A673 (cell line): ENCODE results near the gene CYLD.

Experiments
- EZH2 ChIP-seq: fragments of 200-600 bp; sonication (generic); IDR thresholded peaks from 2 replicates; pipeline ENCODE4 v1.6.1; 2017; ENCODE audit warnings: borderline replicate concordance, low read depth, mild to moderate bottlenecking, mixed read lengths, antibody characterized with exemption, low read length; ENCODE audit not compliant: poor library complexity, severe bottlenecking
- TF ChIP-seq, protein P1 (sequence below): fragments of 300-800, 200-600 bp; sonication (generic); conservative IDR thresholded peaks from 2 replicates; pipeline ENCODE4 v1.5.1; 2017; ENCODE audit warnings: low read depth, mild to moderate bottlenecking, antibody characterized with exemption, low read length, moderate library complexity, mixed read lengths

DNA sequence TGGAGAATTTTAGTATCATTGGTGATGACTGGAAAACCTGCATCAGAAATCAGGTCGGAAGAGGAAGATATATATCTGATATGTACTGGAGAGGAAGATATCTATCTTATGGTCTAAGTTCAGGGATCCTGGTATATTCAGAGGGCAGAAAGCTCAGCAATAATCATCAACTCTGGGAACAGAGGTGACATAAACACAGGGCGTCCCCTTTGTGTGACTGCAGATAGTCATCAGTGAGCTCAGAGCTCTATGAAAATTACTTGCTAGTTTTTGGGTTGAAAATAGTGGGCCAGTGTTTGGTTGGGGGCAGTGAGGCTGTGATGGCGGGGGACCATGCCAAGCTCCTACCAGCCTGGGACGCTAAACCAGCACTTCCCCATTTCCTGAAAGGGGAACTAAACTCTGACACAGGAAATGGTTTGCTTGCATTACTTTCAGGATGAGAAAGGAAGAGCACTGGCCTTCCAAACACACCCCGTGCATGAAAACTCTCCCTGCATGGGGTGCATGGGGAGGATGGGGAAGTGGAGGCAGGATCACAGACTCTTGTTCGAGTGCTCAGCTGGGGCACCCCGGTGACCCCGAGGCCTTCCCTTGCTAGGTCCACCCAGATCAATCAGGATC lies 32.7 kb upstream of the CYLD start:
- TF ChIP-seq, protein P1, sequence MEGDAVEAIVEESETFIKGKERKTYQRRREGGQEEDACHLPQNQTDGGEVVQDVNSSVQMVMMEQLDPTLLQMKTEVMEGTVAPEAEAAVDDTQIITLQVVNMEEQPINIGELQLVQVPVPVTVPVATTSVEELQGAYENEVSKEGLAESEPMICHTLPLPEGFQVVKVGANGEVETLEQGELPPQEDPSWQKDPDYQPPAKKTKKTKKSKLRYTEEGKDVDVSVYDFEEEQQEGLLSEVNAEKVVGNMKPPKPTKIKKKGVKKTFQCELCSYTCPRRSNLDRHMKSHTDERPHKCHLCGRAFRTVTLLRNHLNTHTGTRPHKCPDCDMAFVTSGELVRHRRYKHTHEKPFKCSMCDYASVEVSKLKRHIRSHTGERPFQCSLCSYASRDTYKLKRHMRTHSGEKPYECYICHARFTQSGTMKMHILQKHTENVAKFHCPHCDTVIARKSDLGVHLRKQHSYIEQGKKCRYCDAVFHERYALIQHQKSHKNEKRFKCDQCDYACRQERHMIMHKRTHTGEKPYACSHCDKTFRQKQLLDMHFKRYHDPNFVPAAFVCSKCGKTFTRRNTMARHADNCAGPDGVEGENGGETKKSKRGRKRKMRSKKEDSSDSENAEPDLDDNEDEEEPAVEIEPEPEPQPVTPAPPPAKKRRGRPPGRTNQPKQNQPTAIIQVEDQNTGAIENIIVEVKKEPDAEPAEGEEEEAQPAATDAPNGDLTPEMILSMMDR = no peak
- TF ChIP-seq EZH2 = no peak
